ENCODE results near the gene KLHL11. TPM values are rescaled to one million over a fixed set of nuclear protein-coding genes. Genes with fewer than 3 reads are reported as not detected.
A peak's percentile ranks its signal among the peaks of the same experiment; 100 is the strongest.

Gene KLHL11
- total and polyA plus RNA-seq, 9 of the 15 experiments (the other 6 are each of a cell fraction or from before 2014, with no cell fraction given): 0.20 to 17.0 (median 10.3) TPM

DNA sequence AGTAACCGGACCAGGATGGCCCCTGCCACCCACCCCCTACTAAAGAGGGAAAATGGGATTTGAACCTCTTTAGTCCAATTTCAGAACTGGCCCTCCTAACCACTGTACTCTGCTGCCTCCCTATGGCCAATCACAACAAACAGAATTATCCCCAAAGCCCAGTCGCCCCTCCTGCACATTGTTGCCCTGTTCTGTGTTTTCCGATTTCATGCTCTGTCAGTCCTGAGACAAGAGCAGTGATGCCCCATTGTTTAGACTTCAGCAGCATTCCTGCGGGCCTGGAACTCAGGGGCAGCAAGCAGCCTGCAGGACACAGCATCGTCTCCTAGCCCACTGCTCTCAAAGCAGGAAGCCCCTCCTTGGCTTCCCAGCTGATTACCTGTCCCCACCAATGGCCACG is 20.5 kb upstream of the KLHL11 start (continued):
- TF ChIP-seq, protein P1, sequence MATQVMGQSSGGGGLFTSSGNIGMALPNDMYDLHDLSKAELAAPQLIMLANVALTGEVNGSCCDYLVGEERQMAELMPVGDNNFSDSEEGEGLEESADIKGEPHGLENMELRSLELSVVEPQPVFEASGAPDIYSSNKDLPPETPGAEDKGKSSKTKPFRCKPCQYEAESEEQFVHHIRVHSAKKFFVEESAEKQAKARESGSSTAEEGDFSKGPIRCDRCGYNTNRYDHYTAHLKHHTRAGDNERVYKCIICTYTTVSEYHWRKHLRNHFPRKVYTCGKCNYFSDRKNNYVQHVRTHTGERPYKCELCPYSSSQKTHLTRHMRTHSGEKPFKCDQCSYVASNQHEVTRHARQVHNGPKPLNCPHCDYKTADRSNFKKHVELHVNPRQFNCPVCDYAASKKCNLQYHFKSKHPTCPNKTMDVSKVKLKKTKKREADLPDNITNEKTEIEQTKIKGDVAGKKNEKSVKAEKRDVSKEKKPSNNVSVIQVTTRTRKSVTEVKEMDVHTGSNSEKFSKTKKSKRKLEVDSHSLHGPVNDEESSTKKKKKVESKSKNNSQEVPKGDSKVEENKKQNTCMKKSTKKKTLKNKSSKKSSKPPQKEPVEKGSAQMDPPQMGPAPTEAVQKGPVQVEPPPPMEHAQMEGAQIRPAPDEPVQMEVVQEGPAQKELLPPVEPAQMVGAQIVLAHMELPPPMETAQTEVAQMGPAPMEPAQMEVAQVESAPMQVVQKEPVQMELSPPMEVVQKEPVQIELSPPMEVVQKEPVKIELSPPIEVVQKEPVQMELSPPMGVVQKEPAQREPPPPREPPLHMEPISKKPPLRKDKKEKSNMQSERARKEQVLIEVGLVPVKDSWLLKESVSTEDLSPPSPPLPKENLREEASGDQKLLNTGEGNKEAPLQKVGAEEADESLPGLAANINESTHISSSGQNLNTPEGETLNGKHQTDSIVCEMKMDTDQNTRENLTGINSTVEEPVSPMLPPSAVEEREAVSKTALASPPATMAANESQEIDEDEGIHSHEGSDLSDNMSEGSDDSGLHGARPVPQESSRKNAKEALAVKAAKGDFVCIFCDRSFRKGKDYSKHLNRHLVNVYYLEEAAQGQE (IDR thresholded peaks at IDR 0.05; ENCODE audit: borderline replicate concordance): peak; percentile 42; the same call in 1 of the 2 replicates
- TF ChIP-seq, protein P1 (CRISPR knock-in tag; IDR thresholded peaks at IDR 0.05; ENCODE audit: low read depth): no peak
- TF ChIP-seq MTA1 (IDR thresholded peaks at IDR 0.05; ENCODE audit: borderline replicate concordance) (no peak), RNF2 (IDR thresholded peaks at IDR 0.05) (no peak), RAD21 (CRISPR knock-in tag; conservative IDR thresholded peaks at IDR 0.05 in 1 of 2, IDR thresholded peaks at IDR 0.05 in 1 of 2) (peak; percentile 28 to 58), ZNF780A (CRISPR knock-in tag; IDR thresholded peaks at IDR 0.05) (no peak), CSDE1 (IDR thresholded peaks at IDR 0.05) (no peak)
- TF ChIP-seq, protein P2, sequence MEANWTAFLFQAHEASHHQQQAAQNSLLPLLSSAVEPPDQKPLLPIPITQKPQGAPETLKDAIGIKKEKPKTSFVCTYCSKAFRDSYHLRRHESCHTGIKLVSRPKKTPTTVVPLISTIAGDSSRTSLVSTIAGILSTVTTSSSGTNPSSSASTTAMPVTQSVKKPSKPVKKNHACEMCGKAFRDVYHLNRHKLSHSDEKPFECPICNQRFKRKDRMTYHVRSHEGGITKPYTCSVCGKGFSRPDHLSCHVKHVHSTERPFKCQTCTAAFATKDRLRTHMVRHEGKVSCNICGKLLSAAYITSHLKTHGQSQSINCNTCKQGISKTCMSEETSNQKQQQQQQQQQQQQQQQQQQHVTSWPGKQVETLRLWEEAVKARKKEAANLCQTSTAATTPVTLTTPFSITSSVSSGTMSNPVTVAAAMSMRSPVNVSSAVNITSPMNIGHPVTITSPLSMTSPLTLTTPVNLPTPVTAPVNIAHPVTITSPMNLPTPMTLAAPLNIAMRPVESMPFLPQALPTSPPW (CRISPR knock-in tag; IDR thresholded peaks at IDR 0.05): peak; percentile 13; the same call in 1 of the 2 replicates
- TF ChIP-seq, protein P3, sequence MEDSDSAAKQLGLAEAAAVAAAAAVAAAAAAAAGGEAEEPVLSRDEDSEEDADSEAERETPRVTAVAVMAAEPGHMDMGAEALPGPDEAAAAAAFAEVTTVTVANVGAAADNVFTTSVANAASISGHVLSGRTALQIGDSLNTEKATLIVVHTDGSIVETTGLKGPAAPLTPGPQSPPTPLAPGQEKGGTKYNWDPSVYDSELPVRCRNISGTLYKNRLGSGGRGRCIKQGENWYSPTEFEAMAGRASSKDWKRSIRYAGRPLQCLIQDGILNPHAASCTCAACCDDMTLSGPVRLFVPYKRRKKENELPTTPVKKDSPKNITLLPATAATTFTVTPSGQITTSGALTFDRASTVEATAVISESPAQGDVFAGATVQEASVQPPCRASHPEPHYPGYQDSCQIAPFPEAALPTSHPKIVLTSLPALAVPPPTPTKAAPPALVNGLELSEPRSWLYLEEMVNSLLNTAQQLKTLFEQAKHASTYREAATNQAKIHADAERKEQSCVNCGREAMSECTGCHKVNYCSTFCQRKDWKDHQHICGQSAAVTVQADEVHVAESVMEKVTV (CRISPR knock-in tag; IDR thresholded peaks at IDR 0.05): 0 out of 2 replicates have a peak, but pooled peaks have one; percentile 10
- TF ChIP-seq, protein P4, sequence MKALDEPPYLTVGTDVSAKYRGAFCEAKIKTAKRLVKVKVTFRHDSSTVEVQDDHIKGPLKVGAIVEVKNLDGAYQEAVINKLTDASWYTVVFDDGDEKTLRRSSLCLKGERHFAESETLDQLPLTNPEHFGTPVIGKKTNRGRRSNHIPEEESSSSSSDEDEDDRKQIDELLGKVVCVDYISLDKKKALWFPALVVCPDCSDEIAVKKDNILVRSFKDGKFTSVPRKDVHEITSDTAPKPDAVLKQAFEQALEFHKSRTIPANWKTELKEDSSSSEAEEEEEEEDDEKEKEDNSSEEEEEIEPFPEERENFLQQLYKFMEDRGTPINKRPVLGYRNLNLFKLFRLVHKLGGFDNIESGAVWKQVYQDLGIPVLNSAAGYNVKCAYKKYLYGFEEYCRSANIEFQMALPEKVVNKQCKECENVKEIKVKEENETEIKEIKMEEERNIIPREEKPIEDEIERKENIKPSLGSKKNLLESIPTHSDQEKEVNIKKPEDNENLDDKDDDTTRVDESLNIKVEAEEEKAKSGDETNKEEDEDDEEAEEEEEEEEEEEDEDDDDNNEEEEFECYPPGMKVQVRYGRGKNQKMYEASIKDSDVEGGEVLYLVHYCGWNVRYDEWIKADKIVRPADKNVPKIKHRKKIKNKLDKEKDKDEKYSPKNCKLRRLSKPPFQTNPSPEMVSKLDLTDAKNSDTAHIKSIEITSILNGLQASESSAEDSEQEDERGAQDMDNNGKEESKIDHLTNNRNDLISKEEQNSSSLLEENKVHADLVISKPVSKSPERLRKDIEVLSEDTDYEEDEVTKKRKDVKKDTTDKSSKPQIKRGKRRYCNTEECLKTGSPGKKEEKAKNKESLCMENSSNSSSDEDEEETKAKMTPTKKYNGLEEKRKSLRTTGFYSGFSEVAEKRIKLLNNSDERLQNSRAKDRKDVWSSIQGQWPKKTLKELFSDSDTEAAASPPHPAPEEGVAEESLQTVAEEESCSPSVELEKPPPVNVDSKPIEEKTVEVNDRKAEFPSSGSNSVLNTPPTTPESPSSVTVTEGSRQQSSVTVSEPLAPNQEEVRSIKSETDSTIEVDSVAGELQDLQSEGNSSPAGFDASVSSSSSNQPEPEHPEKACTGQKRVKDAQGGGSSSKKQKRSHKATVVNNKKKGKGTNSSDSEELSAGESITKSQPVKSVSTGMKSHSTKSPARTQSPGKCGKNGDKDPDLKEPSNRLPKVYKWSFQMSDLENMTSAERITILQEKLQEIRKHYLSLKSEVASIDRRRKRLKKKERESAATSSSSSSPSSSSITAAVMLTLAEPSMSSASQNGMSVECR (CRISPR knock-in tag; IDR thresholded peaks at IDR 0.05): no peak
- TF ChIP-seq, protein P5, sequence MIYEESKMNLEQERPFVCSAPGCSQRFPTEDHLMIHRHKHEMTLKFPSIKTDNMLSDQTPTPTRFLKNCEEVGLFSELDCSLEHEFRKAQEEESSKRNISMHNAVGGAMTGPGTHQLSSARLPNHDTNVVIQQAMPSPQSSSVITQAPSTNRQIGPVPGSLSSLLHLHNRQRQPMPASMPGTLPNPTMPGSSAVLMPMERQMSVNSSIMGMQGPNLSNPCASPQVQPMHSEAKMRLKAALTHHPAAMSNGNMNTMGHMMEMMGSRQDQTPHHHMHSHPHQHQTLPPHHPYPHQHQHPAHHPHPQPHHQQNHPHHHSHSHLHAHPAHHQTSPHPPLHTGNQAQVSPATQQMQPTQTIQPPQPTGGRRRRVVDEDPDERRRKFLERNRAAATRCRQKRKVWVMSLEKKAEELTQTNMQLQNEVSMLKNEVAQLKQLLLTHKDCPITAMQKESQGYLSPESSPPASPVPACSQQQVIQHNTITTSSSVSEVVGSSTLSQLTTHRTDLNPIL (CRISPR knock-in tag; IDR thresholded peaks at IDR 0.05): no peak

All from K562 (cell line).